Endothelial cell of hepatic sinusoid (primary cell): ENCODE data around the gene TBATA.

Source experiments
- in situ Hi-C: cut with HindIII; loops from 2 replicates; pipeline ENCODE4 v1.10.0; 2017; ENCODE audit warnings: low sequenced_read_pairs

Gene TBATA

DNA sequence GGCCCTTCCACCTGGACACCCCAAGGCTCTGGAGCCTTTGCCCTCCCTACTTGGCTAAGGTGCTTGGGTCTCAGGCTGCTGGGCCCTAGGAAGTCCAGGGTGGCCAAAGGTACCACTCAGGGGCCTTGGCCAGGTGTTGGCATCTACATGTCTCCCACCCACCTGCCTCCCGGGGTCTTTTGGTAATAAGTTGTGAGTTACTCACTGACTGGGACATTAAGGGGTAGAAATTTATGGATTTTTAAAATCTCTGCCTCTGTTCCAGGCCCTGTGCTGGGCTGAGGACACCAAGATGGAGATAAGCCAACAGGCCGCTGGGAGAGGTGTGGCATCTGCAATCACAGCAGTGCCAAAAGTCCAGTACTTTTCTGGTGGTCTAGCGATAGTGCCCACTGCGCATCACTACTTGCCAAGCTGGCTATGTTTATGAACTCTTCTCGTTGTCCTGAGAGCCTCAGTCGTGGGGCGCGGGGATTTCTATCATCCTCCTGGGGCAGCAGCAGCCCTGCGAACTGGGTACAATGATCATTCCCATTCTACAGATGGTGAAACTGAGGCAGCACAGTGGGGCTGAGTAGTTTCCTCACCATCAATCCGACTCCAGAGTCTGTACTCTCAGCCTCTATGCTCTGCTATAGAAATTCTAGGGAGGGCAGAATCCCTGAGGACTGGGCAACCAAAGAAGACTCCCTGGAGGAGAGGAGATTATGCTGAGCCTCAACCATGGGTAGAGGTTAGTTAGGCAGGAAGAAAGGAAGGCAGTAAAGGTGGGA is 36.2 kb downstream of the TBATA start:
- in situ Hi-C loops: no loop called here

DNA sequence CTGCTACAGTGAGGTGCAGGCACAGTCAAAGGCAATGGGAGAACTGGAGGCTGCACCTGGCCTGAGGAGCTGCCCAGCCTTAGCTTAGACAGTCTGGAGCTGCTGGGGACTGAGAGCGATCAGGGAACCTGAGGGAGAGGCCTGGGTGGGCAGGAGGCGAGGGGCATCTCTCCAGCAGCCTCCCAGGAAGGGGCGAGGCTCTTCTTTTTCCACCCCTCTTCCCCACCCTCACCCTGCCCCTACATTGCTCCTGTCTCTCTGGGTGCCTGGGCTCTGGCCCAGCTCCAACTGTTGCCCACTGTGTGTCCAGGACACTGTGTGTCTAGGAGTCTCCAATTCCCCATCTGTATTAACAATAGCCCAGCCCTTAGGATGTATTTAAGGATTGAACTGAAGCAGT is 36.9 kb downstream of the TBATA start:
- in situ Hi-C loops: no loop called here

DNA sequence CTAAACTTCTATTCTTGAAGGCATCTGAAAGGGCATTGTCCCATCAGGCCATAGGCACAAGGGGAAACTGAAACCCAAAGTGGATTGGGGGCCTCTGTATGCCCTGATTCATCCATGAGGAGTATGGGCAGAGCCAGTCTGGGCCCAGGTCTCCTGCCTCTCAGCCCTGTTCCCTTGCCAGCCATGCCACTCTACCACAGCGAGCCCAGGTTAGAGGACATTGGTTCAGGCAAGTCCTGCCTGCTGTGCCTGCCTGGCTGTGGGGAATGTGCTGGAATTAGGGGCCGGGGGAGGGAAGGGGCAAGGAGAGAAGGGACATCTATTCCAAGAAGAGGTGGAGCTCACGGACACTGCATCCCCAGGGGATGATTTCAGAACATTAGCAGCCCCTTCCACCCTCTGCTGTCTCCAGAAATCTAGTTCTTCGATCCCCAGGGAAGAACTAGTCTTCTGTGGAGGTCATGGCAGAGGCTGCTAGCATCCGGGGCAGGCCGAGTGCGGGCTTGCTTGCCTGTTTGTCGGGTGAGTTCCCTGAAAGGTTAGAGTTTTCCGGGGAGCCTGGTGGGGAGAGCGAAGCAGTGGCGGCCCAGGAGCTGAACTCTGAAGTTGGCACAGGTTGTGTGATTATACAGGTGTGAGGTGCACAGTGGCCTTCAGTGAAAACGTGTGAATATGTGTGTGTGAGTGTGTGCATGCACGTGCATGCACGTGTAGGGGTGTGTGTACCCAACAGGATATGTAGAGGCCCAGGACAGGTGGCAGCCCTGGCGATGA is 37.8 kb downstream of the TBATA start:
- in situ Hi-C loops: no loop called here

DNA sequence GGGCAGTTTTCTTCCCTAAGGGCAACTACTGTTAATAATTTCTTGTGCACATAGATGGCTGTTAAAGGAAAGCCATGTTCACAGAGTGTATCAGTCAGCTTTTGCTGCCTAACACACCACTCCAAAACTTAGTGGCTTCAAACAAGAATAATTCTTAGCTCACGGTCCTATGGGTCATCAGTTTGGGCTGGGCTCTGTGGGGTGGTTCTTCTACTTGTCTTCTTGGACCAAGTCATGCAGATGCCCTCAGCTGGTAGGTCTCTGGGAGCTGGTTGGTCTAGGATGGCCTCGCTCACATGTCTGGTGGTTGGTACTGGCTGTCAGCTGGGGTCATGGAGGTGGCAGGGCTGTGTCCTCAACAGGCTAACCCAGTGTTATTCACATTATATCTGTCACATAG is 39.6 kb downstream of the TBATA start:
- in situ Hi-C loops: no loop called here

DNA sequence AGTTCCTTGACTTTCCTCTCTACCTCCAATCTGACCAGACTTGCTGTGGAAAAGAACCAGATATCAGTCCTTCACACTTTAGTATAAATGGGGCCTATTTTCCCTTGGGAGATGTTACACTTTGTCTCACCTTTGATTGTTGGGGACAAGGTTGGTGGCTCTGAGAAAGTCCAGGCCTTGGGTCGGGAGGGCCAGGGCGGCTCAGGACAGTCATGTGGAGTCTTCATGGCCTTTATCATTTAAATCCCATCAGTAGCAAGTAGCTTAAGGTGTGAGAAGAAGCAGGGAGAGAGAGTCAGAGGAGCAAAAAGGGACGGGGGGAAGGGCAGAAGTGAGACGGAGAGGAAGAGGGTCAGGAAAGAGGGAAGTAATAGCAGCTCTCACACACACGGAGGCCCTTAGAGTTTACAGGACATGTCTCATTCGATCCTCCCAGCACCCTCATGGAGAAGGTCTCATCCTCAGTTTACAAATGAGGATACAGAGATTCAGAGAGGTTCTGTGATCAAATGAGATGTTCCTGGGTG is 40.5 kb downstream of the TBATA start:
- in situ Hi-C loops: no loop called here

DNA sequence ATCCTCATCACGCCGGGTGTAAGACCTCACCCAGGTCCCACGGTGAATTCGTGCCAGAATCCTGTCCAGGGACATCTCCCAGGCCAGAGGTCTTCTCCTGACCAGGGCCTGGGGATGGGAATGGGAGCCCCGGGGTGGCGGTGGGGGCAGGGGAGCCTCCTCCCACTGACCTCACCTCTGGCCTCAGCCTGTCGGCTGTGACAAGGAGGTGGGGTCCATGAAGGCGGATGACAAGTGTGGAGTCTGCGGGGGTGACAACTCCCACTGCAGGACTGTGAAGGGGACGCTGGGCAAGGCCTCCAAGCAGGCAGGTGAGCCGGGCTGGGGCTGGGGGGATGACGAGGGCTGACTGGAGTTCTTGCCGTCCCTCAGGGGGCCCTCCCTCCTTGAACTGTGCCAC is 41.3 kb downstream of the TBATA start:
- in situ Hi-C loops: no loop called here

DNA sequence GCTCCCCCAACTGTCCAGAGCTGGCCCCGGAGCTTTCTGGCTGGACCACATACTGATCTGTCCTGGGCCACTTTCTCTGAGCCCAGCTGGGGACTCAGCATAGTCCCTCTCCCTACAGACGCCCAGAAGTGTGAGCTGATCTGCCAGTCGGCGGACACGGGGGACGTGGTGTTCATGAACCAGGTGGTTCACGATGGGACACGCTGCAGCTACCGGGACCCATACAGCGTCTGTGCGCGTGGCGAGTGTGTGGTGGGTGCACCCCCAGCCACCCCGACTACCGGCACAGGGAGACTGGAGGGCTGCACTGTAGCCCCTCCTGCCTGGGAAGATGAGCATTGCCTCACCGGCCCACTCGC is 41.8 kb downstream of the TBATA start:
- in situ Hi-C loops: no loop called here

DNA sequence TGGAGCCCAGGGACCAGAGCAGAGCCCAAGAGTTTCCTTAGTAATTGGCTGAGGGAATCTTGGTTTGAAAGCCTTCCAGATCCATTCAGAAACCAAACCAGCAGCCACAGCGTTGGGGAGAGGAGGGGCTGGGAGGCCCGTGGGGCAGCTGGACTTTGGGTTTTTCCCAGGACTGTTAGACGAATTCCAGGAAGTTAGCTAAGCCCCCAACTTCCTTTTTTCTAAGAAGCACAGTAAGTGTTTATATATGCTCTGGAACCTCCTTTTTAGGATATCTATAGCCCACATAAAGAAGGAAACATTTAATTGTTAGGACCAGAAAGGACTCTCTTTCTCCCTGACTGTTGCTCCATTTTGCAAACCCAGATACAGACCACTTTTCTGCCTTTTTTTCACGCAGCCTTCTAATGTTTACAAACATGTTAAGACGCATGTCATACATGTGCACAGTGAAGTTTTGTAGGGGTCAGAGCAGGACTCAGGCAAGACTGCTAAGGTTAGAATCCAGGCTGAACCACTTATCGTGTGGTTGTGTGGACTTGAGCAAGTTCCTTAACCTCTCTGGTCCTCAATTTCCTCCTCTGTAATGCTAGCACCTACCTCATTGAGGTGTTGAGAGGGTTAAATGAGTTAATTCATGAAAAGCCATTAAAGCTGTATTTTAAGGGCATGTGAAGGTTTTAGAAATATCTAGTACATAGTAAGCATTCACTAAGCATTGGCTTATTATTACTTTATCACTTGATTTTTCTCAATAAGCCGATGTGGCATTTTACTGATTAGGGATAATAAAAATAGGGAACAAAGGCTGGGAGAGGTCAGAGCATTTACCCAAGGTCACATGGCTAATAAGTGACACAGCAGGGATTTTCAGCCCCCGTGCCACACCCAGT is 42.4 kb downstream of the TBATA start:
- in situ Hi-C loops: no loop called here

DNA sequence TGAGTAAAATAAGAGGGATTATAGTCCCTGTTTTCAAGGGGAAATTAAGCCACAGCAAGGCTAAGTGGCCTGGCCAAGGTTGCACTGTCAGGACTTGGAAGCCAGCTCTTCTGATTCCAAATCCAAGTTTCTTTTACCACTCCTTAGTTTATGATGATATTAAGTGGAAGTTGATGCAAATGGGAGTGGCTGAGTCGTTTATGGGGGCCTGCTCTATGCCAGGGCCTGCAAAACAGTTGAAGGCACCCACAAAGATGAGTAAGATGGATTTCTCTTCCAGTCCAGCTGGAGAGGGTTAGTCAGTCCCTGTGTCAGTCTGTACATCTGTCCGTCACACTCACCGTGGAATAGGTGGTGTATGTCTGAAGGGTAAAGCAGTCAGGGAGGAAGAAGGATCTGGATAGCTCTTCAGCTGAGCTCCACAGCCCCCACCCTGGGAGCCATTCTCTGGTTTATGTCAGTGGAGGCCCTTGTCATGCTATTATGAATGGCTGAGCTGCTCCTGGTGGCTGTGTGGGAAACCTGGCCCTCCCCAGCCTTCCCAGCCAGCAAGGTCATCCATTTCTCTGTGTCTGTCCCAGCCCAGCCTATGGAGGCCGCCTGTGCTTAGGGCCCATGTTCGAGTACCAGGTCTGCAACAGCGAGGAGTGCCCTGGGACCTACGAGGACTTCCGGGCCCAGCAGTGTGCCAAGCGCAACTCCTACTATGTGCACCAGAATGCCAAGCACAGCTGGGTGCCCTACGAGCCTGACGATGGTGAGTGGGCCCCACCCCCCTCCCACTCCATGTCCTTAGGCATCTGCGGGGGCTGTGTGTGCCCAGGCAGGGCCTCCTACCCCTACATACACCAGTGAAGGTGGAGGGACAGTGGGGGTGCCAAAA is 44.5 kb downstream of the TBATA start:
- in situ Hi-C loops: no loop called here

DNA sequence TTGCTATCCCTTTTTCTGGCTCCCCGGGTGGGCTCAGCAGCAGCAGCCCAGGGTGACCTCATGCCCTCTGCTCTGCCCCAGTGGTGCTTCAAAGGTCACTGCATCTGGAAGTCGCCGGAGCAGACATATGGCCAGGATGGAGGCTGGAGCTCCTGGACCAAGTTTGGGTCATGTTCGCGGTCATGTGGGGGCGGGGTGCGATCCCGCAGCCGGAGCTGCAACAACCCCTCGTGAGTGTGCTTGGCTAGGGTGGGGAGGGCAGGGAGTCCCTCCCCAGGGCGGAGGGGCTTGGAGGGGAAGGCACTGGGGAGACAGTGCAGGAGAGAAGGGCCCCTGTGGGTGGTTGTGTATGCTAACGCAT is 46.4 kb downstream of the TBATA start:
- in situ Hi-C loops: no loop called here

DNA sequence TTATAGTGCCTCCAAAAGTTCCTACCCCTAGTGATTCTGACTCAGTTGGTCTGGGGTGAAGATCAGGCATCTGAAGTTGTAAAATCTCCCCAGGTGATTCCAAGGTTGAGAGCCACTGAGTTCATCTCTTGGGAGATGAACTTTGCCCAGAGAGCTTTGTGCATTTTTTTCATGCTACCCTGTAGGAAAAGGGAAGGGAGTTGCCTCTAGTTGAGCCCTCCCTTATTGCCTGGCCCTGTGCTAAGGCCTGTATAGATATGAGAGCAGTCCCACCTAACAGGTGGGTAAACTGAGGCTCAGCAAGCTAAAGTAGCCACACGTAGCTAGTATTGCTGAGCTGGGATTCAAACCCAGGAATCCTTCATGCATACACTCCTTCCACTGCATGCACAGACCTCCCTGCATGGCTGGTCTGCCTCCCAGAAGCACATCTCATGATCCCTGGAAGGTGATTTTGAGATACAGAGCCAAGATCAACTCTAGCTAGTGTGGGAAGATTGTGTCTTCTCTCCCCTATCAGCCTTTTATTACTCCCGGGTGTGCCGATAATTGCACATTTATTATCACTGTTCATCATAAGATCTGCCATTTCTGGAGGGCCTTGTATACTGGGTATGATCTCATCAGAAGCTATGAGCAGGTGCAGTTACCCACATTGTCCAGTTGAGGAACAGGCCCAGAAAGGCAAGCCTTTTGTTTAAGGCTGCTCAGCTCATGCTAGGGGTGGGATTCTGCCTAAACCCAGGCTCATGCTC is 47.0 kb downstream of the TBATA start:
- in situ Hi-C loops: no loop called here

DNA sequence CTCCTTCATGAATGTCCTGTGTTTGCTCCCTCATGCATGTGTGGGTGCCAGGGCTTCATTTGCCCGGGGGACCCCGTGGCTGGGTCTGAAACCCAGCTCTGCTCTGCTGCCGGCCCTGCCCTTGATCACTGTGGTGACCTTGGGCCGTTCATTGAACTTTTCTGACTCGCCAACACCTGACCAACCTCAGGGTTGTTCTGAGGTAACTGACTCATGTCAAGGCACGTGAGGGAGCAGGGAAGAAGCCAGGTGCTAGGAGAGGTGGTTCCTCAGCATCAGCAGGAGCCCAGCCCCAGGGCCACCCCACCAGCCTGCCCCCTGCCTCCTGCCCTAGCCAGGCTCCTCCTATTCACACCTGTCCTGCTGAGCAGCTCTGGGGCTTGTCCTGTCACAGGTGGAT is 47.9 kb downstream of the TBATA start:
- in situ Hi-C loops: no loop called here

DNA sequence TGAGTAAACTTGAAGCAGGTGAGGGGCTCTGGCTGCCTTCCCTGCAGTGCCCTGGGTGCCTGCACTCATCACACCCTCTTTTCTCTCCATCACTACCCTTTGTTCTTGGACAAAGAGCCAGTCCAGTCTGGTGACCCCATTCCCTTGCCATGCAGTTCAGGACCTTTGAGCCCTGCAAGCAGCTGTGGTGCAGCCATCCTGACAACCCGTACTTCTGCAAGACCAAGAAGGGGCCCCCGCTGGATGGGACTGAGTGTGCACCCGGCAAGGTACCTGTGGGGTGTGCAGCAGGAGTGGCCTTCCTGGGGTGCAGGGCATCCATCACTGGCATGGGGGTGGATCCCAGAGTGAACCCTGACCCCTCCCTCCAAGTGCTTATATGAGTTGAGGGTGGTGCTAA is 48.7 kb downstream of the TBATA start:
- in situ Hi-C loops: no loop called here

DNA sequence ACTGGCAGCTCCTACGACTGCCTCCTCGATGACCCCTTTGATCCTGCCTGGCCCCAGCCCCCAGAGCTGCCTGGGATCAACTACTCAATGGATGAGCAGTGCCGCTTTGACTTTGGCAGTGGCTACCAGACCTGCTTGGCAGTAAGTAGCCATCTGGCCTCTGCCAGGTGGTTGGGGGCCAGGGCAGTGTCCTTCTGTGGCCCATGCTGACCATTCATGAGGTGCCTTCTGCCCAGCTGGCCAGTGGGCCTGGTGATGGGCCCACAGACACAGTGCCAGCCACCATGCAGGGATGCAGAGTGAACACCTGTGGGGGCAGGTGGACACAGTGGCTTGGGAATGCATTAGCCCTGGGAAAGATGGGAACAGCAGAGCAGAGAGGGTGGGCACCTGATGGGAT is 50.0 kb downstream of the TBATA start:
- in situ Hi-C loops: no loop called here

DNA sequence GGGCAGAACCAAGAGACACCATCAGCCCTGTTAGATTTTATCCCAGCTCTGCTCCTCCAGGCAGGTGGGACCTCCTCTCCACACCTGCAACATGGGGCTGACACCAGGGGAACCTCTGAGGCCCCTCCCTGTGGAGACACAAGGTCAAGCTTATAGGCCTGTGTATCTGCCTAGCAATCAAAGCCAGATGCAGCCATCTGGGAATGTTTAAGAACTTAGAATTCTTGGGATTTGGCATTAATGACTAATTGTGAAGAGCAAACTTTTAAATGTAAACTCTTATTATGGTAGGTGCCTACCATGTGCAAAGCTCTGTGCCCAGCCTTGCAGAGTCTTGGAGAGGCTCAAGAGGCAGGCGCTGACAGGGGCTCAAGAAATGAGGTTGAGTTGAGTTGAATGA is 52.1 kb downstream of the TBATA start:
- in situ Hi-C loops: no loop called here

DNA sequence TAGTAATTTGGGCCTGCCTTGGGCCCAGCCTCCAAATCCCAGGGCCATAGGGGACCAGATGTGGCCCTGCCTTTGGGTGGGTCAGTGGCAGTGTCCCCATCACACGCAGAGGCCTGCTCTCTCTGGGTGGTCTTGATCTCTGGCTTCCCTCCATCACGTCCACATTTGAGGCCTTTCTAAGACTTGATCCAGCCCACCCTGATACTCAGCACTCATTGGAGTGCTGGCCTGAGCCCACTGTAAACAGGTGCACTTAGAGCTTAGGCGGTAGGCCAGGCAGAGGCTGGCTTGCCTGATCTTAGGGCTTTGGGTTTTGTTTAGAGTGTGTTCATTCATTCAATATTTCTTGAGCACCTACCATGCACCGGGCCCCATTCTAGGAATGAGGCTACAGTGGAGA is 52.6 kb downstream of the TBATA start:
- in situ Hi-C loops: no loop called here

DNA sequence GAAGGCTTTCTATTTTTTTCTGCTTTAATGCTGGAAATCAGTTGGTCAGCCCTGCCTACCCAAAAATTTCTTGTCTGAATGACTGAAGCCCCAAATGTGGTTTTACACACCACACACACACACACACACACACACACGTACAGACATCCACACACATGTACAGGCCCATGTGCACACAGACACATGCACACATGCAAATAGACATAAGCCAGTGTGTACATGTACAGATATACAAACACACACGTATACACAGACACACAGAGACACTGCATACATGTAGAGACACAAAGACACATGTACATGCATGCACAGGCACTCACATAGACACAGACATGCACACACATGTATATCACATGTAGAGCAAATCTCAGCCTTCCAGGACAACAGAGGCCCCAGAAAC is 54.2 kb downstream of the TBATA start:
- in situ Hi-C loops: no loop called here

DNA sequence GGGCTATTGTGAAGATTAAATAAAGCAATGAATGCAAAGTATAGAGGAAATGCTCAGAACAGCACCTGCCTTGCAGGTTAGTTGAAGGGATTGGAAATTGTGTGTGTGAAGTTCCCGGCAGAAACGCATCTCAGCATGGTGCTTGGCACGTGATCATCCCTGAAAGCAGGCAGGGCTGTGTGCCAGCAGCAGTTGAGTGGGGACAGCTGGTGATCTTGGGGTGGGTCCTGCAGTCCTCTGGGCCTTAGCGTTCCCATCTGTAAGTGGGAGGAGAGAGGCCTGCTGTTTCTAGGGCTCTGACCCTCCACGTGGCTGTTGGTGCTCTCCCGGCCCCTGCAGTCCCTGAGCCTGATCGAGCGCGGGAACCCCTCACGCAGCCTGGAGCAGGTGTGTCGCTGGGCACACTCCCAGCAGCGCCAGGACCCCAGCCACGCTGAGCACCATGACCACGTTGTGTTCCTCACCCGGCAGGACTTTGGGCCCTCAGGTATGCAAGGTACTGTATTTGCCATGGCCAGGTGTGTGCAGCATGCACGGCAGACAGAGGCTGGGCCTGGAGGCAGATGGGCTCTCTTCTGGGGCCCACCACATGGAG is 55.3 kb downstream of the TBATA start:
- in situ Hi-C loops: no loop called here

DNA sequence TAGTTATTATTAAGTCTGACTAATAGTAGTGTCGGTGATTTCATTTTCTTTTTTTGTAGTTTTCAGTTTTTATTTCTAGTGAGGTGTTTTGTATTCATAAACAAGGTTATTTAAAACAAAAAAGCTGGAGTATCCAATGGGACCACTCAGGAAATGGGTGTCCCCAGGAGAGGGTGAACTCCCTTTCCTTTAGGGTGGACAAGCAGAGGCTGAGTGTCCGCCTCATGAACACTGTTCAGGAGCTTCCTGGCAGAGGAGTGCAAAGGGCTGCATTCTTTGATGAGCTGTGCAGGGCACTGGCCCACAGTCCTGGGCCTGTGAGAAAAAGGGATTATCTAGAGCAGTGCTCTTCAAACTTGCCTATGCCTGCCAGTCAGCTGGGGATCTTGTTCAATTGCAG is 56.8 kb downstream of the TBATA start:
- in situ Hi-C loops: no loop called here
